Activated CD4-positive, alpha-beta memory T cell treated with anti-CD3 and anti-CD28 coated beads, Interleukin-2, amount 10 ng/mL, durations not matched to agents 7 days and 5 days (primary cell): ENCODE measurements around the gene CEP104. TPM values are rescaled to one million over a fixed set of nuclear protein-coding genes. Genes with fewer than 3 reads are reported as not detected.
A peak's percentile ranks its signal among the peaks of the same experiment; 100 is the strongest.
"Not testable (repeated sequence)": the region's sequence is repeated elsewhere in the genome, so short reads cannot be mapped to it uniquely, and the experiment has no call there.

Experiments
- CTCF ChIA-PET: fragments of 350-600 bp; sonication (Branson Sonifier 250); formaldehyde crosslinking; loops from one replicate; lab custom pipeline; 2021; ENCODE audit warnings: antibody characterized with exemption, inconsistent platforms; lab: Charles Lee
- POLR2A ChIA-PET: fragments of 350-600 bp; sonication (Branson Sonifier 250); formaldehyde crosslinking; loops from one replicate; lab custom pipeline; 2021; ENCODE audit warnings: antibody characterized with exemption; lab: Charles Lee
- DNase-seq: peaks from one replicate; pipeline ENCODE4 v3.0.0-alpha.2; 2020
- H3K27ac Mint-ChIP-seq: one replicate; pipeline ENCODE4 v1.8.0; 2021; ENCODE audit warnings: mild to moderate bottlenecking, mixed read lengths
- H3K27me3 Mint-ChIP-seq: one replicate; pipeline ENCODE4 v1.8.0; 2021; ENCODE audit warnings: mixed read lengths
- H3K36me3 Mint-ChIP-seq: one replicate; pipeline ENCODE4 v1.8.0; 2021; ENCODE audit warnings: low read depth, mixed read lengths
- H3K4me1 Mint-ChIP-seq: one replicate; pipeline ENCODE4 v1.8.0; 2021; ENCODE audit warnings: mixed read lengths
- H3K4me3 Mint-ChIP-seq: one replicate; pipeline ENCODE4 v1.8.0; 2021; ENCODE audit warnings: mild to moderate bottlenecking, mixed read lengths
- H3K9me3 Mint-ChIP-seq: one replicate; pipeline ENCODE4 v1.8.0; 2021; ENCODE audit warnings: mixed read lengths
- total RNA-seq, 2 experiments: library from RNA; stranded (reverse); gene quantifications; one replicate each; pipeline ENCODE4 v1.2.3, GENCODE V29; 2021

CEP104 gene
- total RNA-seq, 2 experiments from 2014 or later: 43.0 to 46.0 TPM

- Mint-ChIP-seq H3K9me3 (no peaks in the 10 kb centered on the region), H3K4me1 (no peaks in the 10 kb centered on the region), H3K4me3 (no peak overlapping the region), H3K36me3 (no peaks in the 10 kb centered on the region), H3K27me3 (no peaks in the 10 kb centered on the region), H3K27ac (no peak overlapping the region)
- CTCF ChIA-PET: no interaction called here
- no peak for DNase-seq
- POLR2A ChIA-PET: no interaction called here
Observed at GRCh38 chr1:3814771-3815561, 42.0 kb downstream of the CEP104 start.

GRCh38 chr1:3814065-3814464, 42.9 kb downstream of the CEP104 start:
- H3K4me3 Mint-ChIP-seq: no peak overlapping the region
- DNase-seq: no peak
- H3K4me1 Mint-ChIP-seq: no peaks in the 10 kb centered on the region
- no peak overlapping the region for H3K27ac Mint-ChIP-seq
- no peaks in the 10 kb centered on the region for H3K36me3 Mint-ChIP-seq
- ChIA-PET CTCF (no interaction called here), POLR2A (no interaction called here)
- H3K27me3 Mint-ChIP-seq: no peaks in the 10 kb centered on the region
- H3K9me3 Mint-ChIP-seq: no peaks in the 10 kb centered on the region

- H3K27ac Mint-ChIP-seq: no peak overlapping the region
- H3K27me3 Mint-ChIP-seq: no peaks in the 10 kb centered on the region
- no peaks in the 10 kb centered on the region for H3K36me3 Mint-ChIP-seq
- peaks cover 4% of the 10 kb centered on the region for H3K9me3 Mint-ChIP-seq
- POLR2A ChIA-PET: no interaction called here
- DNase-seq: no peak
- CTCF ChIA-PET: interaction anchor here (0.7 kb wide), 1 partner anchor 10 kb away, joined by 4 read pairs; no protein-coding TSS in a partner anchor
- no peak overlapping the region for H3K4me3 Mint-ChIP-seq
- H3K4me1 Mint-ChIP-seq: no peaks in the 10 kb centered on the region
Observed at GRCh38 chr1:3811595-3811911, 45.5 kb downstream of the CEP104 start.

DNA sequence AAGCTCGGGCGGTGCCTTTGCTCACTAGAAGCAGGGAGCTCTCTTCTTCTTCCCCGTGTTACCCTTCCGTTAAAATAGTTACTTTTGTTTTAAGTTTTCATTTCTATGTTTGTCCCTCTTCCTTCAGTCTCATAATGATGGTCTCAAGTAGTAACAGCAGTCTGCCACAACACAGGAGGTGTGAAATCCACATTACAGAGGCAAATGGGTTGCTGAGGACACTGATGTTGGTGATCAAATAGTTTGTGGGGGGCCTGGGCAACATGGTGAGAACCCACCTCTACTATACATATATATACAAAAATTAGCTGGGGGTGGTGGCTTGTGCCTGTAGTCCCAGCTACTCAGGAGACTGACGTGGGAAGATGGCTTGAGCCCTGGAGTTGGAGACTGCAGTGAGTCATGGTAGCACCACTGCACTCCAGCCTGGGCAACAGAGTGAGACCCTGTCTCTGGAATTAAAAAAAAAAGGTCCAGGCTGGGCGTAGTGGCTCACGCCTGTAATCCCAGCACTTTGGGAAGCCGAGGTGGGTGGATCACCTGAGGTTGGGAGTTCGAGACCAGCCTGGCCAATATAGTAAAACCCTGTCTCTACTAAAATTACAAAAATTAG, 46.8 kb downstream of the CEP104 start:
- CTCF ChIA-PET, H3K36me3 Mint-ChIP-seq, DNase-seq, H3K9me3 Mint-ChIP-seq, H3K27me3 Mint-ChIP-seq, H3K4me1 Mint-ChIP-seq, H3K4me3 Mint-ChIP-seq, H3K27ac Mint-ChIP-seq, POLR2A ChIA-PET: not testable (repeated sequence)

DNA sequence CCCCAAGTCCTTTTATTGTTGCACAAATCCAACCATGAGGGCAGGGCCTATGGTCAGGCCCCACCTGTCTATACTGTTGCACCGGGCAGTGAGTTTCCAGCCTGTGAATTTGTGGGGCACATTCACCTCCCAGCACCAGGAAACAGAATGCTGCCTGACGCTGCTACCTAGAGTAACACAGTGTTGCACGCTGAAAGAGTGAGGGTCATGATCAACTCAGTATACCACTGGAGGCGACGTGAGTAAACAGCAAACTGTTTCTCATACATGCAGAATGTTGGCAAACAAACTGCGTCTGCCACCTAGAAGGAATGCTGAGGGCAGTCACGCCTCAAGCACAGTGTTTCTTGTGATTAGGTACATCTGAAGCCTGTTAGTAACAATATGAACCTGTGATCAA, 47.3 kb downstream of the CEP104 start:
- Mint-ChIP-seq H3K4me1 (no peaks in the 10 kb centered on the region), H3K36me3 (no peaks in the 10 kb centered on the region), H3K4me3 (no peak overlapping the region), H3K27ac (no peak overlapping the region), H3K9me3 (peaks cover 4% of the 10 kb centered on the region), H3K27me3 (no peaks in the 10 kb centered on the region)
- DNase-seq: no peak
- CTCF ChIA-PET: no interaction called here
- POLR2A ChIA-PET: no interaction called here

DNA sequence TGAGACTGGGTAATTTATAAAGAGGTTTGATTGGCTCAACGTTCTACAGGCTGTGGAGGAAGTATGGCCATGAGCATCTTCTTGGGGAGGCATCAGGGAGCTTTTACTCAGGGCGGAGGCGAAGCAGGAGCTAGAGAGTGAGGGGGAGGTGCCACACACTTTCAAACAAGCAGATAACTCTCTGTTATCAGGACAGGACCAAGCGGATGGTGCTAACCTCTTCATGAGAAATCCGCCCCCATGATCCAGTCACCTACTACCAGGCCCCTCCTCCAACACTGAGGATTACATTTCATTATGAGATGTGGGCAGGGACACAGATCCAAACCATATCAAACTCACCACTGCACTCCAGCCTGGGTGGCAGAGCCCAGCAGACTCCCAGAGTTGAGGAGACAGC, 49.2 kb downstream of the CEP104 start:
- ChIA-PET POLR2A (no interaction called here), CTCF (no interaction called here)
- no peaks in the 10 kb centered on the region for H3K27me3 Mint-ChIP-seq
- H3K9me3 Mint-ChIP-seq: peaks cover 4% of the 10 kb centered on the region
- no peak for DNase-seq
- no peaks in the 10 kb centered on the region for H3K4me1 Mint-ChIP-seq
- no peak overlapping the region for H3K4me3 Mint-ChIP-seq
- no peak overlapping the region for H3K27ac Mint-ChIP-seq
- no peaks in the 10 kb centered on the region for H3K36me3 Mint-ChIP-seq

- CTCF ChIA-PET: no interaction called here
- Mint-ChIP-seq H3K27me3 (peaks cover 4% of the 10 kb centered on the region), H3K4me1 (peaks cover 4% of the 10 kb centered on the region), H3K9me3 (peaks cover 4% of the 10 kb centered on the region), H3K27ac (no peak overlapping the region), H3K36me3 (no peaks in the 10 kb centered on the region), H3K4me3 (no peak overlapping the region)
- POLR2A ChIA-PET: no interaction called here
- DNase-seq: no peak
Observed at GRCh38 chr1:3805038-3805437, 52.0 kb downstream of the CEP104 start.

DNA sequence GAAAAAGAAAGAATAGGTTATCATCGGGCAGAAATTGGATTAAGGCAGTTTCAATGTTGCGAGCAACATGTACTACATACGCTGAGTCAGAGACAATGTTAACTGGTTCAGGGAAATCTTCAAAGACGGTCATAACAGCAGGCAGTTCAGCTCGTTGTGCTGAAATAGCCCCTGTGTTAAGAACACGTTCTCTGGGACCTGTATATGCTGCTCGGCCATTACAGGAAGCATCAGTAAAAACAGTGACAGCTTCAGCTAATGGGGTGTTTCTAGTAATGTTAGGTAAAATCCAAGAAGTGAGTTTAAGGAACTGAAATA, 52.4 kb downstream of the CEP104 start:
- H3K27ac Mint-ChIP-seq, H3K27me3 Mint-ChIP-seq, DNase-seq, H3K4me3 Mint-ChIP-seq, H3K9me3 Mint-ChIP-seq, H3K36me3 Mint-ChIP-seq, H3K4me1 Mint-ChIP-seq: not testable (repeated sequence)
- POLR2A ChIA-PET: interaction anchor here (1.1 kb wide), 1 partner anchor 54 kb away, joined by 3 read pairs; no protein-coding TSS in a partner anchor
- CTCF ChIA-PET: interaction anchor here (1.2 kb wide), 1 partner anchor 29 kb away, joined by 4 read pairs; no protein-coding TSS in a partner anchor

GRCh38 chr1:3803905-3804626, 52.9 kb downstream of the CEP104 start:
- Mint-ChIP-seq H3K27me3 (peaks cover 4% of the 10 kb centered on the region), H3K9me3 (peaks cover 4% of the 10 kb centered on the region), H3K4me3 (no peak overlapping the region), H3K36me3 (no peaks in the 10 kb centered on the region), H3K27ac (no peak overlapping the region), H3K4me1 (peaks cover 4% of the 10 kb centered on the region)
- DNase-seq: no peak
- ChIA-PET CTCF (interaction anchor here (1.2 kb wide), 1 partner anchor 28 kb away, joined by 4 read pairs; no protein-coding TSS in a partner anchor), POLR2A (interaction anchor here (1.1 kb wide), 1 partner anchor 54 kb away, joined by 3 read pairs; no protein-coding TSS in a partner anchor)

GRCh38 chr1:3800795-3801194, 56.2 kb downstream of the CEP104 start:
- H3K27me3 Mint-ChIP-seq: not testable (repeated sequence)

DNA sequence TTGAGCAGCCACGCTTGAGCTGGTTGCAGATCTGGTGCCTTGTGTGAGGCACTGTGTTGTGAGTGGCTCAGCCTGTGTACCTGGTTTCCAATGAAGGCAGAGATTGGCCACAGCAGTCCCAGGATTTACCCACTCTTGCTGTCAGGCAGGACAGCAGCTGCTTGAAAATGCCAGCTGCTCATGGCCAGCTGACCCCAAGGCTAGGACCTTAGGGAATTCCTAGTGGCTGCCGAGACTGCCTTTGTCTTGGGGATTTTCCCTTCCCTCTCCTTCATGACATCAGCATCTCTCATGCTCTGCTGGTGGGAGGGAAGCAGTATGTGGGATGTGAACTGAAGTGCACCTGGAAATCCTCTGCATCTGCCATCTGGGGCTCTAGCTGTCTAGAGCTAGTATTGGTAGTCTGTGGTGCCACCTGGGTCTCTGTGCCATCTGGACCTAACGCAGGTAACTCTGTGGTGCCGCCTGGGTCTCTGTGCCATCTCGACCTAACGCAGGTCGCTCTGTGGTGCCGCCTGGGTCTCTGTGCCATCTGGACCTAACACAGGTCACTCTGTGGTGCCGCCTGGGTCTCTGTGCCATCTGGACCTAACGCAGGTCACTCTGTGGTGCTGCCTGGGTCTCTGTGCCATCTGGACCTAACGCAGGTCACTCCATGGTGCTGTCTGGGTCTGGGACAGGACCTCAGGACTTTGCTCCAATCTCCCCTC, 56.9 kb downstream of the CEP104 start:
- Mint-ChIP-seq H3K4me3 (no peak overlapping the region), H3K27ac (no peak overlapping the region), H3K9me3 (no peaks in the 10 kb centered on the region), H3K36me3 (no peaks in the 10 kb centered on the region), H3K4me1 (peaks cover 19% of the 10 kb centered on the region), H3K27me3 (peaks cover 4% of the 10 kb centered on the region)
- POLR2A ChIA-PET: no interaction called here
- CTCF ChIA-PET: interaction anchor here (1.0 kb wide), 1 partner anchor 24 kb away, joined by 5 read pairs; no protein-coding TSS in a partner anchor
- DNase-seq: no peak

More at GRCh38 chr1:3800795-3801194, 56.2 kb downstream of the CEP104 start:
- H3K36me3 Mint-ChIP-seq, POLR2A ChIA-PET, H3K27ac Mint-ChIP-seq, DNase-seq, H3K4me3 Mint-ChIP-seq, H3K9me3 Mint-ChIP-seq: not testable (repeated sequence)
- H3K4me1 Mint-ChIP-seq: peaks cover 15% of the 10 kb centered on the region
- CTCF ChIA-PET: interaction anchor here (1.3 to 2.7 kb wide), 2 partner anchors 25 to 29 kb away, joined by 3 to 17 read pairs; no protein-coding TSS in a partner anchor

DNA sequence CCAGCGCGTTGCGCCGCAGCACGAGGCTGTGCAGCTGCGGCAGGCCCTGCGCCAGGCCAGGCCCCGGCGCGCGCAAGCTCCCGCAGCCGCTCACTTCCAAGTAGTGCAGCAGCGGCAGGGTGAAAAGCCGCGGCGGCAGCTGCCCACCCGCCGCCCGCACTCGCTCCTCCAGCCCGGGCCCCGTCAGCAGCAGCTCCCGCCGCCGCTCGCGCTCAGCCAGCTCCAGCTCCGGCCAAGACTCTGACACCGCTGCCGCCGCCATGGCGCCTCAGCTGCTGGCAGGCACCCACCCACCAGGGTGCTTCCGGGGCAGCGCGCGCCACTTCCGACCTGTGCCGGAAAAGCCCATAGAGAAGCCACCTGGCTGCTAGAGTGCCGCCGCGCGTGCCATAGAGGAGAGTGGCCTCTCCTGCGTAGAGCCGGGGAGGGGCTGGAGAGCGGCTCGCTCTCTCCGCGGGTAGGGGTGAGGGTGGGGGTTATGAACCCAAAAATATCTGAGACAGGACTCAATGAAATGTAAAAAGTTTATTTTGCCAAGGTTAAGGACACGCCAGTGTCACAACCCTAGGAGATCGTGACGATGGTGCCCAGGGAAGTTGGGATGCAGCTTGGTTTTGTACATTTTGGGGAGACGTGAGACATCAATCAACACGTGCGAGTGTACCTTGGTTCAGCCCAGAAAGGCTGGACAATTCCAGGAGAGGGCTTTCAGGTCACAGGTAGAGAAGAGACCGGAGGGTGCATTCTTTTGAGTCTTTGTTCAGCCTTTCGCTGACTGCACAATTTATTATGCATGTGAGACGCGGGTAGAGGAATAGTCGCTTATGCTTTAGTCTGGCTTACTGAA, 60.6 kb downstream of the CEP104 start, which contains the start of gene LRRC47:
LRRC47 (minus strand) TSS at position 284 of the 847 bp plus-strand sequence; CDS start at position 262, 22 bp downstream.
- no peaks in the 10 kb centered on the region for H3K9me3 Mint-ChIP-seq

More for the DNA sequence above, 60.6 kb downstream of the CEP104 start, which contains the start of gene LRRC47:
- Mint-ChIP-seq H3K27me3 (peaks cover 2% of the 10 kb centered on the region), H3K36me3 (peaks cover 7% of the 10 kb centered on the region), H3K27ac (peak within 1 kb of the TSS; percentile 77), H3K4me1 (peaks cover 46% of the 10 kb centered on the region), H3K4me3 (peak within 1 kb of the TSS; percentile 86)
- ChIA-PET CTCF (interaction anchor here (1.2 to 5.0 kb wide), 5 partner anchors 9 to 61 kb away, joined by 3 to 29 read pairs (median 6); partner anchors contain the start of genes CEP104 and DFFB), POLR2A (interaction anchor here (1.0 to 3.0 kb wide), 8 partner anchors 9 to 1219 kb away, joined by 3 to 26 read pairs (median 8); partner anchors contain the start of genes C1orf174, CEP104 and DFFB)
- peak; percentile 95 for DNase-seq
